ENCODE data around the gene ZNF777.

The ZNF777 gene

GRCh38 chr7:149497467-149498261 is 36.8 kb upstream of the ZNF777 start, which contains the start of gene ZNF746:
TSS of gene ZNF746 (minus strand) at chr7:149497809. CDS start at chr7:149497536, 273 bp downstream.
- Histone ChIP-seq H4K20me1 (ENCODE audit: insufficient read depth, low read length) (0 out of 2 replicates have a peak, but pooled peaks cover 5% of the 10 kb centered on the region), H3K9me3 (ENCODE audit: insufficient read depth, low read length) (no peaks in the 10 kb centered on the region), H3K4me1 (ENCODE audit: low read length) (peaks cover 20% of the 10 kb centered on the region), H3K79me2 (ENCODE audit: low read length) (peaks cover 31% of the 10 kb centered on the region), H3K9ac (ENCODE audit: low read length) (peak within 1 kb of the TSS; percentile 95), H3K4me3 (ENCODE audit: low read length) (peak within 1 kb of the TSS; percentile 87), H3K36me3 (replicated peaks; ENCODE audit: low read depth, low read length) (peaks cover 5% of the 10 kb centered on the region), H3K27ac (ENCODE audit: low read length) (no peak within 1 kb of the TSS; the same call in 1 of the 2 replicates), H2AFZ (ENCODE audit: low read depth, low read length) (peak within 1 kb of the TSS; percentile 83), H3K4me2 (ENCODE audit: low read length) (peak within 1 kb of the TSS; percentile 98), H3K27me3 (ENCODE audit: low read depth, low read length) (peaks cover 14% of the 10 kb centered on the region)
- TF ChIP-seq, protein P1, sequence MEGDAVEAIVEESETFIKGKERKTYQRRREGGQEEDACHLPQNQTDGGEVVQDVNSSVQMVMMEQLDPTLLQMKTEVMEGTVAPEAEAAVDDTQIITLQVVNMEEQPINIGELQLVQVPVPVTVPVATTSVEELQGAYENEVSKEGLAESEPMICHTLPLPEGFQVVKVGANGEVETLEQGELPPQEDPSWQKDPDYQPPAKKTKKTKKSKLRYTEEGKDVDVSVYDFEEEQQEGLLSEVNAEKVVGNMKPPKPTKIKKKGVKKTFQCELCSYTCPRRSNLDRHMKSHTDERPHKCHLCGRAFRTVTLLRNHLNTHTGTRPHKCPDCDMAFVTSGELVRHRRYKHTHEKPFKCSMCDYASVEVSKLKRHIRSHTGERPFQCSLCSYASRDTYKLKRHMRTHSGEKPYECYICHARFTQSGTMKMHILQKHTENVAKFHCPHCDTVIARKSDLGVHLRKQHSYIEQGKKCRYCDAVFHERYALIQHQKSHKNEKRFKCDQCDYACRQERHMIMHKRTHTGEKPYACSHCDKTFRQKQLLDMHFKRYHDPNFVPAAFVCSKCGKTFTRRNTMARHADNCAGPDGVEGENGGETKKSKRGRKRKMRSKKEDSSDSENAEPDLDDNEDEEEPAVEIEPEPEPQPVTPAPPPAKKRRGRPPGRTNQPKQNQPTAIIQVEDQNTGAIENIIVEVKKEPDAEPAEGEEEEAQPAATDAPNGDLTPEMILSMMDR (IDR thresholded peaks at IDR 0.05; ENCODE audit: low read depth, low read length), result peak; percentile 31
- no peak for TF ChIP-seq EZH2phosphoT487 (IDR thresholded peaks at IDR 0.05; ENCODE audit: low read depth)

DNA sequence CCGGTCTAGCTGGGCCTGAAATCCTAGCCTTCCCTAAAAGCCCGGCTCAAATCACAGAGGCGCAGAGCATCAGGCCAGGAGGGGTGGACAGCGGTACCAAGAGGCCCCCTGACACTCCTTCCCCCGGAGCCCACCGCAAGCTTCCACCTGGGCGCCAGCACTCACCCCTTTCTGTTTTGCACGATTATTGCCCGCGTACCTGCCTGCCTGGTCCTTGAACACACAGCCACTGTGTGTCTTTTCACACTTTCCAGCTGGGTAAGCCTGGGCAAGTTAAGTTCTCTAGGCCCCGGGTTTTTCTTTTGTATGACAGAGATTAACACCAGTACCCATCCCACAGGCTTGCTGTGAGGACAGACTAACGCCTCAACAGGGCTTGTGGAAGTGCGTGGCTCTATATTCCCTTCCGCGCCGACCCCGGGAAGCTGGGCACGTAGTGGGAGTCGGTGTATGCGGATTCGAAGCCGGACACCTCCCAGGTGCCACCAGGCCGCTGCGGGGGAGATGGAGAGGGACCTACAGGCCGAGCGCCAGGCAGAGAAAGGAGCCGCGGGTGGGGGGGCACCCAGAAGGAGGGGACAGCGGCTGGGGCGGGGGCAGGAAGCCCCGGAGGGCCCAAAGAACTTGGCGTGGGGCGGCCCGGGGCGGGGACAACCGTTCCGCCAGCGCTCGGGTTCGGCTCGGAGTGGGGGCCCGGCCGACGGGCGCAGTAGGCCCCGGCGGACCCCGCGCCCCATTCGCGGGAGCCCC is 36.0 kb upstream of the ZNF777 start:
- Histone ChIP-seq H3K36me3 (replicated peaks; ENCODE audit: low read depth, low read length) (peaks cover 8% of the 10 kb centered on the region), H4K20me1 (ENCODE audit: insufficient read depth, low read length) (0 out of 2 replicates have a peak, but pooled peaks cover 5% of the 10 kb centered on the region), H3K4me2 (ENCODE audit: low read length) (peak overlapping the region; percentile 98), H3K27me3 (ENCODE audit: low read depth, low read length) (peaks cover 14% of the 10 kb centered on the region), H3K9ac (ENCODE audit: low read length) (peak overlapping the region; percentile 95), H3K9me3 (ENCODE audit: insufficient read depth, low read length) (no peaks in the 10 kb centered on the region), H3K4me1 (ENCODE audit: low read length) (peaks cover 20% of the 10 kb centered on the region), H3K4me3 (ENCODE audit: low read length) (peak overlapping the region; percentile 87), H2AFZ (ENCODE audit: low read depth, low read length) (no peak overlapping the region), H3K79me2 (ENCODE audit: low read length) (peaks cover 31% of the 10 kb centered on the region), H3K27ac (ENCODE audit: low read length) (no peak overlapping the region; the same call in 1 of the 2 replicates)
- TF ChIP-seq EZH2phosphoT487 (IDR thresholded peaks at IDR 0.05; ENCODE audit: low read depth), result no peak
- TF ChIP-seq, protein P1 (IDR thresholded peaks at IDR 0.05; ENCODE audit: low read depth, low read length), result no peak

GRCh38 chr7:149495785-149496641 is 35.2 kb upstream of the ZNF777 start:
- H3K27me3 ChIP-seq (ENCODE audit: low read depth, low read length), result peaks cover 14% of the 10 kb centered on the region
- 0 out of 2 replicates have a peak overlapping the region, but pooled peaks have one; percentile 95 for H3K9ac ChIP-seq (ENCODE audit: low read length)
- no peaks in the 10 kb centered on the region for H3K9me3 ChIP-seq (ENCODE audit: insufficient read depth, low read length)
- no peak overlapping the region for H2AFZ ChIP-seq (ENCODE audit: low read depth, low read length)
- peak overlapping the region; percentile 98 for H3K4me2 ChIP-seq (ENCODE audit: low read length)
- peaks cover 31% of the 10 kb centered on the region for H3K79me2 ChIP-seq (ENCODE audit: low read length)
- H3K36me3 ChIP-seq (replicated peaks; ENCODE audit: low read depth, low read length), result peaks cover 9% of the 10 kb centered on the region
- H3K27ac ChIP-seq (ENCODE audit: low read length), result no peak overlapping the region
- 0 out of 2 replicates have a peak, but pooled peaks cover 5% of the 10 kb centered on the region for H4K20me1 ChIP-seq (ENCODE audit: insufficient read depth, low read length)
- TF ChIP-seq, protein P1 (IDR thresholded peaks at IDR 0.05; ENCODE audit: low read depth, low read length), result no peak
- peak overlapping the region; percentile 87 for H3K4me3 ChIP-seq (ENCODE audit: low read length)
- peaks cover 20% of the 10 kb centered on the region for H3K4me1 ChIP-seq (ENCODE audit: low read length)

Data from OCI-LY3 (cell line).